Activated naive CD4-positive, alpha-beta T cell (primary cell): ENCODE data around the gene ATRIP.

Experiments
- DNase-seq, 4 experiments: peaks; one replicate each; lab custom pipeline; 2025; lab: John Stamatoyannopoulos, UW

ATRIP gene

DNA sequence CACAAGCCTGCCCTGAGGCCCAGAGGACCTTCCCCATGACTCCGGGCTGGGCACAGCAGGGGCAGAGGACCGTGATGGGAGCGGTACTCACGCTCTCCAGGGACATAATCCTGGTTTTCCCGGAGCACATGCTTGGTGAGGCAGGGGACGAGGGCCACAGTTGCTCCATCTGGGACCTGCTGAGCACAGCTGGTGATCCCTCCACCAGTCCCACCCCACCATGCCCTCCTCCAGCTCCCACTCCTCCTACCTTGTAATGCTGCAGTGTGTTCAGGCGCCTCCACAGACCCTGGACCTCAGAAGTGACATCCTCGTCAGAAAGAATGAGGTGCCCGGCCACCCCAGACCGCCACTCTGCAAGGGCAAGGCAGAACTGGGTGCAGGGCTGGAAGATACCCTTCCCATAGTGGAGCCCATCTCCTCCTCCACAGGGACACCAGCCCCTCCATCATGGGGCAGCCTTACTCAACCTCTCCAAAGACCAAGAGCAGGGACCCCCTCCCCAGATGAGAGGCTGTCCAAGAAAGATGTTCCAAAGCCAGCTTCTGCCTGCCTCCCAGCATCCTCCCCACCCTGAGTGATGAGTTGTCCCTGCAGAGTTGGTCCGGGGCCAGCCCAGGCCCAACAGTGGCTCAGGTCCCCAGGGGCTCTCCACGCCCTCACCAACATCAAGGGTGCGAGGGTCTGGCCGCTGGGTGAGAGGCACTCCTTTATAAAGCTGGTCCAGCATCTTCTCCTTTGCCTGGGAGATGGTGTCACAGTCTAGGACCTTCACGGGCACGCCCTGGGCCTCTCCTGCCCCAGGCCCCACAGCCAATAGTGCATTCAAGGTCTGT lies 36.1 kb upstream of the ATRIP start:
- no peak for DNase-seq

- no peak for DNase-seq
Observed at GRCh38 chr3:48411041-48411588, 35.4 kb upstream of the ATRIP start.

- DNase-seq, result no peak
Observed at GRCh38 chr3:48411606-48412374, 34.7 kb upstream of the ATRIP start.

GRCh38 chr3:48412375-48413001 lies 34.0 kb upstream of the ATRIP start:
- no peak for DNase-seq

DNA sequence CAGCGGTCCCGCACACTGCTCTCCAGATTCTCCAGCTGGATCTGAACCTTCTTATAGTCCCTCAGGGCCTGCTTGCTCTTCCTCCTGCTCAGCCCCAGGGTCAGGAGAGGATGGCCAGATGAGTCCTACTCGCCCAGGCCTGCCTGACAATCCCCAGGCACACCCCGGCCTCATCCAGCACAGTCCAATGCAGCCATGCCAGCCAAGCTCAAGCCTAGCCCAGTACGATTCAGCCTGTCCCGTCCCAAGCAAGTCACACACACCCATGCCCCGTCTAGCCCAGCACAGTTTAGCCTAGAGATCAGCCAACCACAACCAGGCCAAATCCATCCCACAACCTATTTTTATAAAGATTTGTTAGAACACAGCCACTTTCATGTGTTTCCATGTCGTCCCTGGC lies 33.5 kb upstream of the ATRIP start:
- DNase-seq, result no peak

GRCh38 chr3:48413611-48414010 lies 32.9 kb upstream of the ATRIP start:
- no peak for DNase-seq

- no peak for DNase-seq
Observed at GRCh38 chr3:48414376-48415250, 31.9 kb upstream of the ATRIP start.

- DNase-seq, result no peak
Observed at GRCh38 chr3:48415251-48415953, 31.1 kb upstream of the ATRIP start.

DNA sequence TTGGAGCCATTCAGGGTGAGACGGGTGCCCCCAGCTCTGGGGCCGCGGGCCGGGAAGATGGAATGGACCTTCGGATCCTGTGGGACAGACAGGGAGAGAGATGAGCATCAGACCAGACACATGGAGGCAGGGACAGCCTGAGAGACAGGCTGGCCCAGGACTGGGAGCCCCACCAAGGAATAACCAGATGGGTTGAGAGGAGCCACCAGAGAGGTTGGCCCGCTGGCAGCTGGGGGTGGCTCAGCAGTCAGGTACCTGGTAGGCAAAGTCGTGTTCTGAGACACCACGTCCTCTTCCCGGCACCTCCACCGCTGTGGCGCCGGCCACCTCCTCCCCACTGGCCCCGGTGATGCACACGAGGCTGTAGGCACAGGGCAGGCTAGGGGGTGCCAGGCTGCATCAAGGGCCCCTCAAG lies 30.4 kb upstream of the ATRIP start:
- DNase-seq, result no peak

GRCh38 chr3:48416546-48416945 lies 30.0 kb upstream of the ATRIP start:
- no peak for DNase-seq

GRCh38 chr3:48417529-48418108 lies 28.9 kb upstream of the ATRIP start:
- no peak for DNase-seq

DNA sequence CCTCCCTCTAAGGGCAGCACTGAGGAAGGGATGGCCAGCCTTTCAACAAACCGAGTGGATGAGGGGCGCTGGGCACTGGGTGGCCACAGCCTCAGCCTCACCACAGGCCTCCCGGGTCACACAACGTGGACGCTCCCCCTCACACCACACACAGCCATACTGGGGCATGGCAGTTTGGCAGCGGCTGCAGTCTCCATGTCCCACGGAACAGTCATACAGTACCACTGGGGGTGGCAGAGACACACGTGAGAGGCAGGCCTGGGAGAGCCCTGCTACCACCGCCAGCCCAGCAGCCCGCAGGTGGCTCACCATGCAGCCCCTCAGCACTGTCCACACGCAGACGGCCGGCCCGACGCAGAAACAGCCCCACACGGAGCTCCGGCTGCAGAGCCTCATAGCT lies 28.4 kb upstream of the ATRIP start:
- DNase-seq, result no peak

DNA sequence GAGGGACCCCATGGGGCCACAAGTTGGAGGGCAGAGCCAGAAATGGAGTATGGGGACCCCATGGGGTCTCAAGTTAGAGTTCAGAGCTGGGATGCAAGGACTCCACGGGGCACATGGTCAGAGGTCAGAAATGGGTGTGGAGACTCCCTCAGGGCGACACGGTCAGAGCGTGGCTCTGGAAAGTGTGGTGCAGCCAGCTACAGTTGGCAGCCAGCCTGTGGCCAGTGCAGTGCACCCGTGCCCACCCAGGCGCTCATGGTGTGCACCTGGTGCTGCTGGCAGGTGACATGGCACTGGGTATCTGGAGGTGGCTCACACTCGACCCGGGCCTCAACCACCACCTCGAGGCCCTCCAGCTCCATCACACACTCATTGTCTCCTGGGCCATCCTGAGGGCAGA lies 27.9 kb upstream of the ATRIP start:
- DNase-seq, result no peak

DNA sequence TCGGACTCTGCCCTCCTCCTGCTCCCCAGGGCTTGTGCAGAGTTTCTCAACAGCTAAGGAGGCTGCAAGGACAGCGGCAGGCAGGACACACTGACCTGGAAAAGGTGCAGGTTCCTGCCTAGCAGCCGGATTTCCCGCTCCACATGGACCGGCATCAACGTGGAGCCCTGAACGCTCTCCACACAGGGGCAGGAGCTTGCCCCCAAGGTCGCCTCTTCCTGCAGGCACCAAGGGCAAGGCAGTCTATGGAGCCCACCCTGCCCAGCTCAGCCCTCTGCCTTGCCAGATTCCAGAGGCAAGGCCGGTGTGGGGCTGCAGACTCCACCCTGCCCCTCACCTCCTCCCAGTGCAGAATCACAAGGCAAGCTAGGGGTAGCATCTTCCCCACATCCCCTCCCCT lies 27.4 kb upstream of the ATRIP start:
- DNase-seq, result no peak

DNA sequence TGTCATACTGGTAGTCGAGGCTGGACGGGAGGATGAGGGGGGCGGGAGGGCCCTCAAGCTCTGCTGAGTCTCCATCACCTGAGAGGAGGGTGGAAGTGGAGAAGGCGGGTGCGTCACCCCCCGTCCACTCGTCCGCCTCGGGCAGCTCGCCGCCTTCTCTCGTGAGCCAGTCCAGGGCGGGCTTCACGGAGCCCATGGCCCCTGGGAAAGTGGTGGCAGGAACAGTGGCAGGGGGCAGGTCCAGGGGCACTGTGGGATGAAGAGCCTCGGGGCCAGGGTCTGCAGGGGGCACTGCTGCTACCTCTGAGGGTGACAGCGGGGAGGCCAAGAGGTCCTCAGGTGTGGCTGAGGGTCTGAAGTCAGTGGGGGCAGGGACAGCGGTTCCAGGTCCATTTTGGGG lies 26.9 kb upstream of the ATRIP start:
- DNase-seq, result no peak

- DNase-seq, result no peak
Observed at GRCh38 chr3:48420561-48420960, 26.0 kb upstream of the ATRIP start.

DNA sequence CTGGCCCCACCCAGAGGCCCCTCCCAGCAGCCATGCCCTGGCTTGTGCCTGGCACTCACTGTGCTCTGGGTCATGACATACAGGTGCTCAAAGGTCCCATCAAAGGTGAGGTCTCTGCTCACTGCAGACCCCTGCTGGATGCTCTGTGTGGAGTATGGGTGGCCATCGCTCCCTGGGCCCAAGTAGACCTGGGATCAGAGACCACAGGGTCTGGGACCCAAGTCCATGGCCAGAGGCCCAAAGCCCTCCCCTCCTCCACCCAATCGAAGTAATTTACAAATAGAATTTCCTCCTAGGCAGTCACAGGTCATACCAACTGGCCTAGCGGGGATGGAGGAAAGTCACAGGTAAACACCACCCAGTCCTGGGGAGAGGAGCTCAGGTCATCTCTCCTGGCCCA lies 24.3 kb upstream of the ATRIP start:
- DNase-seq, result no peak

- DNase-seq, result no peak
Observed at GRCh38 chr3:48422681-48423080, 23.9 kb upstream of the ATRIP start.

- DNase-seq, result no peak
Observed at GRCh38 chr3:48423241-48423882, 23.2 kb upstream of the ATRIP start.
